ENCODE results near the gene LHFPL6.

The LHFPL6 gene

GRCh38 chr13:39536274-39536673 lies 66.7 kb downstream of the LHFPL6 start:
- no peak for DNase-seq (ENCODE audit: extremely low read depth, low read depth)
- no peak for TF ChIP-seq CTCF (IDR thresholded peaks at IDR 0.05; ENCODE audit: low read depth, low read length, missing control alignments)
- no peak overlapping the region for H3K4me3 ChIP-seq (replicated peaks; ENCODE audit: low read depth, low read length)

- TF ChIP-seq CTCF (IDR thresholded peaks at IDR 0.05; ENCODE audit: low read depth, low read length, missing control alignments): no peak
- no peak for DNase-seq (ENCODE audit: extremely low read depth, low read depth)
Observed at GRCh38 chr13:39533651-39534150, 69.3 kb downstream of the LHFPL6 start.

GRCh38 chr13:39531646-39532045 lies 71.3 kb downstream of the LHFPL6 start:
- no peak for TF ChIP-seq CTCF (IDR thresholded peaks at IDR 0.05; ENCODE audit: low read depth, low read length, missing control alignments)
- H3K4me3 ChIP-seq (replicated peaks; ENCODE audit: low read depth, low read length): no peak overlapping the region
- DNase-seq (ENCODE audit: extremely low read depth, low read depth): no peak

More at GRCh38 chr13:39533651-39534150, 69.3 kb downstream of the LHFPL6 start:
- no peak overlapping the region for H3K4me3 ChIP-seq (replicated peaks; ENCODE audit: low read depth, low read length)

GRCh38 chr13:39530916-39531315 lies 72.1 kb downstream of the LHFPL6 start:
- no peak for DNase-seq (ENCODE audit: extremely low read depth, low read depth)
- no peak overlapping the region for H3K4me3 ChIP-seq (replicated peaks; ENCODE audit: low read depth, low read length)
- no peak for TF ChIP-seq CTCF (IDR thresholded peaks at IDR 0.05; ENCODE audit: low read depth, low read length, missing control alignments)

- H3K4me3 ChIP-seq (replicated peaks; ENCODE audit: low read depth, low read length): no peak overlapping the region
- no peak for TF ChIP-seq CTCF (IDR thresholded peaks at IDR 0.05; ENCODE audit: low read depth, low read length, missing control alignments)
- DNase-seq (ENCODE audit: extremely low read depth, low read depth): no peak
Observed at GRCh38 chr13:39528661-39528980, 74.4 kb downstream of the LHFPL6 start.

GRCh38 chr13:39527961-39528660 lies 74.9 kb downstream of the LHFPL6 start:
- TF ChIP-seq CTCF (IDR thresholded peaks at IDR 0.05; ENCODE audit: low read depth, low read length, missing control alignments): no peak
- DNase-seq (ENCODE audit: extremely low read depth, low read depth): peak; percentile 74
- no peak overlapping the region for H3K4me3 ChIP-seq (replicated peaks; ENCODE audit: low read depth, low read length)

GRCh38 chr13:39527301-39527700 lies 75.7 kb downstream of the LHFPL6 start:
- no peak for TF ChIP-seq CTCF (IDR thresholded peaks at IDR 0.05; ENCODE audit: low read depth, low read length, missing control alignments)
- no peak for DNase-seq (ENCODE audit: extremely low read depth, low read depth)
- H3K4me3 ChIP-seq (replicated peaks; ENCODE audit: low read depth, low read length): no peak overlapping the region

Measured in HFF-Myc (cell line).